GM12878 (cell line): ENCODE data around the gene LAYN. TPM values are rescaled to one million over a fixed set of nuclear protein-coding genes. Genes with fewer than 3 reads are reported as not detected.

Source experiments
- ATAC-seq: fragments of 200-7000 bp; cut with Tn5 transposase; 3 replicates; pipeline ENCODE4 v1.9.1; 2020; ENCODE audit warnings: mild to moderate bottlenecking, moderate library complexity
- BruUV-seq: library from RNA; stranded (reverse); fragments of 400-500 nt; replicated peaks from 2 replicates; lab custom pipeline; 2021; lab: Mats Ljungman, UMichigan
- CTCF ChIA-PET: fragments of 300-600 bp; sonication (Branson Sonifier 250); formaldehyde crosslinking; extraction: SDS; loops from one replicate; lab custom pipeline; 2021; ENCODE audit warnings: inconsistent platforms; lab: Yijun Ruan, JAX
- POLR2A ChIA-PET: fragments of 350-600 bp; formaldehyde crosslinking; extraction: SDS; loops from one replicate; lab custom pipeline; 2021; ENCODE audit warnings: inconsistent platforms; lab: Charles Lee
- RAD21 ChIA-PET: fragments of 300-600 bp; sonication (Branson Sonifier 250); formaldehyde crosslinking; loops from one replicate; lab custom pipeline; 2023; ENCODE audit warnings: antibody characterized with exemption; ENCODE audit not compliant: unreplicated experiment; lab: Charles Lee
- SMC1A ChIA-PET: fragments of 300-600 bp; sonication (Branson Sonifier 250); formaldehyde crosslinking; loops from one replicate; lab custom pipeline; 2023; ENCODE audit not compliant: unreplicated experiment, uncharacterized antibody; lab: Charles Lee
- DNase-seq: peaks from one replicate; pipeline ENCODE4 v3.0.0-alpha.2; 2011; ENCODE audit warnings: low read depth, low spot score
- FAIRE-seq: peaks from 3 replicates; lab custom pipeline; 2011; peaks lifted over from hg19 to GRCh38; lab: Jason Lieb, UNC
- H2AFZ ChIP-seq: 2 replicates; pipeline ENCODE4 v1.6.0; 2011; ENCODE audit warnings: low read depth, low read length, control low read depth; ENCODE audit not compliant: control insufficient read depth
- H3K27ac ChIP-seq: 2 replicates; pipeline ENCODE4 v1.5.1; 2011; ENCODE audit warnings: control low read depth; ENCODE audit not compliant: control insufficient read depth, insufficient read depth
- H3K27me3 ChIP-seq, 2 experiments: replicated peaks in 1 of 2; 2 replicates each; pipeline versions ENCODE4 v1.6.0 to v1.6.1; 2011; ENCODE audit warnings: low read length in 1 of 2; ENCODE audit not compliant: control insufficient read depth in 2 of 2, insufficient read depth in 2 of 2
- H3K36me3 ChIP-seq, 2 experiments: 2 replicates each; pipeline ENCODE4 v1.5.1; 2011; ENCODE audit warnings: low read length in 1 of 2; ENCODE audit not compliant: control insufficient read depth in 2 of 2, insufficient read depth in 2 of 2
- H3K4me1 ChIP-seq: 2 replicates; pipeline ENCODE4 v1.6.1; 2011; ENCODE audit warnings: mild to moderate bottlenecking, low read length, moderate library complexity, mixed read lengths; ENCODE audit not compliant: control insufficient read depth, insufficient read depth
- H3K4me2 ChIP-seq: 2 replicates; pipeline ENCODE4 v1.6.0; 2011; ENCODE audit warnings: control low read depth; ENCODE audit not compliant: control insufficient read depth, insufficient read depth
- H3K4me3 ChIP-seq: fragments of 200-600 bp; sonication (generic); 2 replicates; pipeline ENCODE4 v1.5.1; 2016
- H3K79me2 ChIP-seq: 2 replicates; pipeline ENCODE4 v1.6.0; 2011; ENCODE audit warnings: low read length; ENCODE audit not compliant: control insufficient read depth, insufficient read depth
- H3K9ac ChIP-seq: 2 replicates; pipeline ENCODE4 v1.8.0; 2011; ENCODE audit warnings: low read length, control low read depth, mixed read lengths; ENCODE audit not compliant: control insufficient read depth, insufficient read depth
- H3K9me3 ChIP-seq: replicated peaks from 3 replicates; pipeline ENCODE4 v1.5.1; 2011; ENCODE audit warnings: mild to moderate bottlenecking, low read length; ENCODE audit not compliant: control insufficient read depth, insufficient read depth
- H4K20me1 ChIP-seq: 2 replicates; pipeline ENCODE4 v1.6.0; 2011; ENCODE audit not compliant: control insufficient read depth, insufficient read depth
- EGR1 ChIP-seq, 2 experiments: IDR thresholded peaks; 1 replicate in 1 of 2; 2 replicates in 1 of 2; pipeline ENCODE4 v1.6.1; 2011 to 2012; ENCODE audit warnings: low read depth in 2 of 2, low read length in 2 of 2, borderline replicate concordance in 1 of 2, mild to moderate bottlenecking in 1 of 2, moderate library complexity in 1 of 2
- FOS ChIP-seq: IDR thresholded peaks from 3 replicates; pipeline ENCODE4 v1.6.1; 2011; ENCODE audit warnings: borderline replicate concordance; ENCODE audit not compliant: insufficient read length; ENCODE audit errors: extremely low read depth
- GATAD2B ChIP-seq: fragments of 450-650 bp; conservative IDR thresholded peaks from 2 replicates; pipeline ENCODE4 v1.6.1; 2017; ENCODE audit warnings: low read depth, mild to moderate bottlenecking, moderate library complexity
- HCFC1 ChIP-seq: fragments of 150-350 bp; IDR thresholded peaks from 2 replicates; pipeline ENCODE4 v1.6.1; 2014; ENCODE audit warnings: low read length
- IKZF2 ChIP-seq, 2 experiments: fragments of 450-650 bp; IDR thresholded peaks; 2 replicates each; pipeline ENCODE4 v1.6.1; 2017; ENCODE audit warnings: mild to moderate bottlenecking in 2 of 2, moderate library complexity in 2 of 2
- POU2F2 ChIP-seq: IDR thresholded peaks from 3 replicates; pipeline ENCODE4 v1.6.1; 2011; ENCODE audit warnings: low read depth, mild to moderate bottlenecking, low read length, borderline replicate concordance
- RUNX3 ChIP-seq: IDR thresholded peaks from 2 replicates; pipeline ENCODE4 v1.6.1; 2012; ENCODE audit warnings: low read length, inconsistent platforms
- SPI1 ChIP-seq: IDR thresholded peaks from 2 replicates; pipeline ENCODE4 v1.6.1; 2011; ENCODE audit warnings: low read depth, mild to moderate bottlenecking, low read length, moderate library complexity, borderline replicate concordance; ENCODE audit not compliant: insufficient read depth
- ZZZ3 ChIP-seq: IDR thresholded peaks from 2 replicates; pipeline ENCODE4 v1.6.1; 2011; ENCODE audit warnings: low read depth; ENCODE audit not compliant: control insufficient read depth, insufficient read length
- WGBS: methylation state at CpG from one replicate; pipeline ENCODE4 v1.1.6; 2016; ENCODE audit warnings: low lambda C conversion rate; ENCODE audit not compliant: insufficient replicate concordance, insufficient coverage; ENCODE audit errors: missing lambda C conversion rate; 5-methylcytosine and 5-hydroxymethylcytosine counted together
- in situ Hi-C: fragments of 300-500 bp; cut with MboI; formaldehyde crosslinking; loops from 9 replicates; pipeline ENCODE4 v1.14.3; 2018; ENCODE audit warnings: mixed read lengths
- intact Hi-C: fragments of 100-400 bp; cut with micrococcal nuclease; formaldehyde crosslinking; loops from one replicate; pipeline ENCODE4 v1.14.2; 2022; ENCODE audit not compliant: unreplicated experiment
- polyA plus RNA-seq, 11 experiments: library from polyadenylated mRNA; depleted of rRNA in 4 of 11; unstranded in 6 of 11; stranded (reverse) in 5 of 11; fragments of >200 nt; fragmentation: Nextera tagmentation in 4 of 11; fragmentation: Illumina TruSeq in 1 of 11; extraction: Ambion mirVana in 4 of 11; extraction: Trizol in 1 of 11; gene quantifications; 1 replicate in 1 of 11; 2 replicates in 10 of 11; pipeline versions ENCODE4 v1.2.1 to v1.2.3, GENCODE V29; 2011 to 2016; ENCODE audit warnings: inconsistent platforms in 2 of 11, missing spikeins in 2 of 11, low read depth in 1 of 11
- total RNA-seq, 4 experiments: library from RNA; depleted of rRNA in 3 of 4; stranded (reverse); fragments of >200 nt in 3 of 4; fragmentation: Illumina TruSeq in 1 of 4; extraction: Trizol in 1 of 4; gene quantifications; 2 replicates each; pipeline versions ENCODE4 v1.2.1 to v1.2.3, GENCODE V29; 2013 to 2021
- TF ChIP-seq, protein P1 (sequence below): IDR thresholded peaks from 2 replicates; pipeline ENCODE4 v1.6.1; 2011; ENCODE audit warnings: borderline replicate concordance, low read depth, mild to moderate bottlenecking, moderate library complexity, mixed read lengths, low read length; ENCODE audit not compliant: insufficient read depth; ENCODE audit errors: extremely low read length

LAYN gene
- total and polyA plus RNA-seq, 10 of the 15 experiments (the other 5 are each of a cell fraction or from before 2014, with no cell fraction given): 0.06 to 0.14 (median 0.10) TPM; not detected in 7

DNA sequence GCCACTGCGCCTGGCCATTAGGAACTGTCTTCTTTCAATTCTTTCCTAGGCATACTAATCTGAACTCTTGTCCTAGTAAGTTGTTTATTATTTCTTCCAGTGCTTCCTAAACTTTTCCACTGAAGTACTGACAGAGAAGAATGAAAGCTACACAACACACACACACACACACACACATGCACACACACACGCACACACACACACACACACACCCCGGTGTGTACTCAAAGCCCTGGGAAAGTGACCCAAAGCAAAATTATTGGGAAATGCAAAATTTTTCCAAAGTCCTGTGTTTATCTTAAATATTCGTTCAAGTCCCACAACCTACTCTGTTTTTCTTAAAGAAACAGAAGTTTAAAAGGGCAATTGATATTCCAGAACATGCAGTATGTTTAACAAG, 42.4 kb downstream of the LAYN start:
- POLR2A ChIA-PET: interaction anchor here (0.7 kb wide), 1 partner anchor 342 kb away, joined by 3 read pairs; no protein-coding TSS in a partner anchor

DNA sequence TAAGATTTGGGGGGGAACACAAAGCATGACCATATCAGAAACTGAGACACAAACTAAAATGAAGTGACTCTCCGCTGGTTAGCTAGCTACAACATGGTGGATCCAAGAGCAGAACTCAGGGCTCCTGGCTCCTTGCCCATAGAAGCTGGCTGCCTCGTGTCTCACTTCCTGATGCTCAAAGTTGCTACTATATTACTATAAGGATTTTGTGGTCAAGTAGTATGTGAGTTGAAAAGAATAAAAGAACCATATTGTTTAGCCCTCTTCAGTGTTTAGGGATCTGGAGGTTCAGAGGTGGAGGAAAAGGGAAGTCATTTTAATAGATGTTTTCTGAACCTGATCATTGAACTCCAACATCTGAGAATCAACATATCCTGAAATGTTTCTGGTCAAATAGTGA, 44.9 kb downstream of the LAYN start:
- intact Hi-C loops: no loop called here
- in situ Hi-C loops: no loop called here
- Histone ChIP-seq H3K4me2 (no peak overlapping the region), H3K27ac (no peak overlapping the region), H3K9ac (no peak overlapping the region), H3K9me3 (no peaks in the 10 kb centered on the region), H3K4me3 (no peak overlapping the region), H3K36me3 (no peaks in the 10 kb centered on the region), H3K27me3 (no peaks in the 10 kb centered on the region), H2AFZ (no peak overlapping the region), H3K79me2 (no peaks in the 10 kb centered on the region), H3K4me1 (no peaks in the 10 kb centered on the region; the same call in 1 of the 2 replicates), H4K20me1 (no peaks in the 10 kb centered on the region)
- ChIA-PET POLR2A (no interaction called here), CTCF (interaction anchor here (1.0 to 6.3 kb wide), 7 partner anchors 12 to 257 kb away, joined by 3 to 94 read pairs (median 3); no protein-coding TSS in a partner anchor), SMC1A (interaction anchor here (0.7 to 4.0 kb wide), 6 partner anchors 16 to 257 kb away, joined by 3 to 54 read pairs (median 8); no protein-coding TSS in a partner anchor), RAD21 (interaction anchor here (3.3 to 7.3 kb wide), 3 partner anchors 12 to 257 kb away, joined by 12 to 65 read pairs (median 30); no protein-coding TSS in a partner anchor)
- BruUV-seq: no TSS peak
- 67% methylated on average over 2 of the region's 2 CpGs for WGBS
- 0 out of 2 replicates have a peak, but pooled peaks have one; percentile 10 for TF ChIP-seq RUNX3
- no peak for TF ChIP-seq IKZF2 (IDR thresholded peaks at IDR 0.05)
- 0 out of 2 replicates have a peak, but pooled peaks have one; percentile 8 for TF ChIP-seq SPI1
- DNase-seq (no peak), ATAC-seq (peak; percentile 34; the same call in 2 of the 3 replicates), FAIRE-seq (no peak)

More for the DNA sequence above, 42.4 kb downstream of the LAYN start:
- in situ Hi-C loops (no loop called here), intact Hi-C loops (no loop called here)
- ChIA-PET SMC1A (interaction anchor here (1.0 to 1.5 kb wide), 4 partner anchors 14 to 254 kb away, joined by 3 to 5 read pairs (median 3); no protein-coding TSS in a partner anchor), RAD21 (interaction anchor here (1.3 to 1.5 kb wide), 2 partner anchors 128 to 194 kb away, joined by 3 to 7 read pairs; no protein-coding TSS in a partner anchor), CTCF (interaction anchor here (0.7 to 1.6 kb wide), 8 partner anchors 10 to 304 kb away, joined by 3 to 5 read pairs (median 4); partner anchors contain the start of gene PPP2R1B)
- H3K9me3 ChIP-seq: no peaks in the 10 kb centered on the region
- no peaks in the 10 kb centered on the region for H3K36me3 ChIP-seq
- H3K4me3 ChIP-seq: no peak overlapping the region
- WGBS: 86% methylated on average over 4 of the region's 4 CpGs
- no peak overlapping the region for H3K9ac ChIP-seq
- no TSS peak for BruUV-seq
- no peaks in the 10 kb centered on the region for H3K79me2 ChIP-seq
- DNase-seq (no peak), FAIRE-seq (no peak), ATAC-seq (no peak)
- no peak overlapping the region for H2AFZ ChIP-seq
- H3K27me3 ChIP-seq: no peaks in the 10 kb centered on the region
- H4K20me1 ChIP-seq: no peaks in the 10 kb centered on the region
- TF ChIP-seq FOS: no peak
- TF ChIP-seq HCFC1: no peak
- TF ChIP-seq, protein P1, sequence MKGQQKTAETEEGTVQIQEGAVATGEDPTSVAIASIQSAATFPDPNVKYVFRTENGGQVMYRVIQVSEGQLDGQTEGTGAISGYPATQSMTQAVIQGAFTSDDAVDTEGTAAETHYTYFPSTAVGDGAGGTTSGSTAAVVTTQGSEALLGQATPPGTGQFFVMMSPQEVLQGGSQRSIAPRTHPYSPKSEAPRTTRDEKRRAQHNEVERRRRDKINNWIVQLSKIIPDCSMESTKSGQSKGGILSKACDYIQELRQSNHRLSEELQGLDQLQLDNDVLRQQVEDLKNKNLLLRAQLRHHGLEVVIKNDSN: no peak
- TF ChIP-seq EGR1 (IDR thresholded peaks at IDR 0.05; ENCODE audit: borderline replicate concordance in 1 of 2, low read depth in 2 of 2, low read length in 2 of 2): no peak
- TF ChIP-seq ZZZ3: no peak
- no peak for TF ChIP-seq POU2F2
- TF ChIP-seq GATAD2B: no peak
- no peaks in the 10 kb centered on the region; the same call in 1 of the 2 replicates for H3K4me1 ChIP-seq
- no peak overlapping the region for H3K4me2 ChIP-seq
- no peak overlapping the region for H3K27ac ChIP-seq
